Vagina (tissue), 2 donors: Measurements from ENCODE around the gene EIF1.
A peak's percentile ranks its signal among the peaks of the same experiment; 100 is the strongest.

Source experiments
- POLR2A ChIP-seq, 2 donors: fragments of 450-650 bp; IDR thresholded peaks; one replicate each; pipeline ENCODE4 v1.6.1; 2017; ENCODE audit warnings: antibody characterized with exemption in 2 of 2, mild to moderate bottlenecking in 2 of 2, moderate library complexity in 2 of 2
- TF ChIP-seq, protein P1 (sequence below), 3 experiments: fragments of 450-650 bp in 2 of 3; fragments of 200-600 bp in 1 of 3; sonication (generic) in 1 of 3; IDR thresholded peaks; one replicate each; pipeline ENCODE4 v1.5.1; 2017 to 2019; ENCODE audit warnings: antibody characterized with exemption in 3 of 3, mild to moderate bottlenecking in 2 of 3, moderate library complexity in 2 of 3

DNA sequence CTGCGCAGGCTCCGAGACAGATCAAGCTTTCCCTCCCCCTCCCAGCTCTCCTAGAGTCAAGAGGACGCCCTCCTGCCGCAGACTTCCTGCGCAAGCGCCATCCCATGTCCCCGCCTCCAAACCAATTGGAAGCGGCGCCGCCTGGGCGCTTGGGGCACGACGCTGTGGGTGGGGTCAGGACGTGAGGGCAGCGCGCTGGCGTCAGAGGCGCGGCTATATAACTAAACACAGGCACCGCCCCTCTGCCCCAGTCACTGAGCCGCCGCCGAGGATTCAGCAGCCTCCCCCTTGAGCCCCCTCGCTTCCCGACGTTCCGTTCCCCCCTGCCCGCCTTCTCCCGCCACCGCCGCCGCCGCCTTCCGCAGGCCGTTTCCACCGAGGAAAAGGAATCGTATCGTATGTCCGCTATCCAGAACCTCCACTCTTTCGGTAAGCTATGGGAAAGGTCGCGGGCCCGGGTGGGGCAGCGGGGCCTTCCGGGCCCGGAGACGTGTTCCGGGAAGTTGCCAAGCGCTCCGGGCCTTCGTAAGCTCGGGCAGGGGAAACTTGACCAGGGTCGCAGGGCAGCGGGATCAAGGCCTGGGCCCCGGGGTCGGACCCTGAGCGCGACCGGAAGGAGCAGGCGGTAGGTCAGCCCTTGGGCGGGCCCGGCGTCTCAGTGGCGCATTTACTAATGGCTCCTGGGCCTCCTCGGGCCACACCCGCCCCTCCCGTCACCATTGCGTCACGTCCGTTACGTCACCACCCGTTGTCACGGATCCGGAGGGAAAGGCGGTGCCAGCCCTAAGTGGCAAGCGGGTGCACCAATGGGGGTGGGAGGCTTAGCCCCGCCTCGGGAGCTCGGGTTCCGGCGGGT lies at the start of gene EIF1:
- TF ChIP-seq POLR2A (IDR thresholded peaks at IDR 0.05), result peak; percentile 52 to 99
- TF ChIP-seq, protein P1, sequence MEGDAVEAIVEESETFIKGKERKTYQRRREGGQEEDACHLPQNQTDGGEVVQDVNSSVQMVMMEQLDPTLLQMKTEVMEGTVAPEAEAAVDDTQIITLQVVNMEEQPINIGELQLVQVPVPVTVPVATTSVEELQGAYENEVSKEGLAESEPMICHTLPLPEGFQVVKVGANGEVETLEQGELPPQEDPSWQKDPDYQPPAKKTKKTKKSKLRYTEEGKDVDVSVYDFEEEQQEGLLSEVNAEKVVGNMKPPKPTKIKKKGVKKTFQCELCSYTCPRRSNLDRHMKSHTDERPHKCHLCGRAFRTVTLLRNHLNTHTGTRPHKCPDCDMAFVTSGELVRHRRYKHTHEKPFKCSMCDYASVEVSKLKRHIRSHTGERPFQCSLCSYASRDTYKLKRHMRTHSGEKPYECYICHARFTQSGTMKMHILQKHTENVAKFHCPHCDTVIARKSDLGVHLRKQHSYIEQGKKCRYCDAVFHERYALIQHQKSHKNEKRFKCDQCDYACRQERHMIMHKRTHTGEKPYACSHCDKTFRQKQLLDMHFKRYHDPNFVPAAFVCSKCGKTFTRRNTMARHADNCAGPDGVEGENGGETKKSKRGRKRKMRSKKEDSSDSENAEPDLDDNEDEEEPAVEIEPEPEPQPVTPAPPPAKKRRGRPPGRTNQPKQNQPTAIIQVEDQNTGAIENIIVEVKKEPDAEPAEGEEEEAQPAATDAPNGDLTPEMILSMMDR (IDR thresholded peaks at IDR 0.05), result no peak
